HG02970 (cell line): ENCODE measurements around the gene PNPLA7.

Source experiments
- ATAC-seq: cut with Tn5 transposase; IDR thresholded peaks from one replicate; pipeline ENCODE4 v1.9.1; 2021; ENCODE audit warnings: mild to moderate bottlenecking, moderate library complexity, moderate number of reproducible peaks; ENCODE audit not compliant: unreplicated experiment, low FRiP score

Gene PNPLA7

DNA sequence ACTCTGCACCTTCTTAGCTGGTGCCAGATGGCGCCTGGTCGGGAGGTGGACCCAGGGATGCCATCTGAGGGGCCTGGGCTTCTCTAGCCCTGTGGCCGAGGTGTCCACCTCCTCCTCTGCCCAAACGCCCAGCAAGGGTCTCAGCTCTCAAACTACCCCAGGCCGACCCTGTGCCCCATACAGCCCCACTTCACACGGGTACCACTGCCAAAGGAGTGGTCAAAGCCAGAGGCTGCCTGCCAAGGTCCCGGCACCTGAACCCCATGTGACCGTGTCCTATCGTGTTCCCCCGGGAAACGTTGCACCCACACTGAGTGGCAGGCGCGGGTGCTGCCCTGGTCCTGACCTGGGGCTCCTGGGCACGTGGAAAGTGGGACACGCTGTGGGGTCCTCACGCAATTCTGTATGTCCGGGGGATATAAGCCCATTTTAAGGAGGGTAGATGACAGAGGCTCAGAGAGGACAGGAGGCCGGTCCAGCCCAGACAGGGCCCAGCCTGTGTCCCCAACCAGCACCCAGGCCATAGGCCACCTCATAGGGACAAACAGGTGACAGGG lies 111.0 kb downstream of the PNPLA7 start:
- ATAC-seq: no peak

DNA sequence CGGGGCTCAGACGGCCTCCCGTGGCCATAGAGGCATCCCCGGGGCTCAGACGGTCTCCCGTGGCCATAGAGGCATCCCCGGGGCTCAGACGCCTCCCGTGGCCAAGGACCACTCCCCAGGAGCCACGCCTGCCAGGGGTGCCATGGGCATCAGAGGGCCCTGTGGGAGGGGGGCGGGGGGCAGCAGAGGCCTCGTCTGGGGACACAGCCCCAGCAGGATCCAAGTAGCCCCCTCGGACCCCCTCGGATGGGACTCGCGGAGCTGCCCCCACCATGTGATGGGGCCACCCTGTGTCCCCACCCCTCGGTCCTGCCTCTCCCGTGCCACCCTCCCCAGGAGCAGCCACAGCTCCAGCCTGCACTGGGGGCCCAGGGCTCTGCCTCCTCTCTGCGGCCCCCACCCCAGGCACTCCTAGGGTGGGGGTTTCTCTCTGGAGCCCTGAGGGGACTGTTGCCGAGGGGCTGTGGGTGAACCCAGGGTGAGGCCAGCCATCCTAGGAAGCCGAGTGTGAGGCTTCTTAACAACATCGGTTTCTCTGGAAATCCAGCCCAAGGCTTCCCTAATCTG lies 111.5 kb downstream of the PNPLA7 start:
- ATAC-seq: no peak

DNA sequence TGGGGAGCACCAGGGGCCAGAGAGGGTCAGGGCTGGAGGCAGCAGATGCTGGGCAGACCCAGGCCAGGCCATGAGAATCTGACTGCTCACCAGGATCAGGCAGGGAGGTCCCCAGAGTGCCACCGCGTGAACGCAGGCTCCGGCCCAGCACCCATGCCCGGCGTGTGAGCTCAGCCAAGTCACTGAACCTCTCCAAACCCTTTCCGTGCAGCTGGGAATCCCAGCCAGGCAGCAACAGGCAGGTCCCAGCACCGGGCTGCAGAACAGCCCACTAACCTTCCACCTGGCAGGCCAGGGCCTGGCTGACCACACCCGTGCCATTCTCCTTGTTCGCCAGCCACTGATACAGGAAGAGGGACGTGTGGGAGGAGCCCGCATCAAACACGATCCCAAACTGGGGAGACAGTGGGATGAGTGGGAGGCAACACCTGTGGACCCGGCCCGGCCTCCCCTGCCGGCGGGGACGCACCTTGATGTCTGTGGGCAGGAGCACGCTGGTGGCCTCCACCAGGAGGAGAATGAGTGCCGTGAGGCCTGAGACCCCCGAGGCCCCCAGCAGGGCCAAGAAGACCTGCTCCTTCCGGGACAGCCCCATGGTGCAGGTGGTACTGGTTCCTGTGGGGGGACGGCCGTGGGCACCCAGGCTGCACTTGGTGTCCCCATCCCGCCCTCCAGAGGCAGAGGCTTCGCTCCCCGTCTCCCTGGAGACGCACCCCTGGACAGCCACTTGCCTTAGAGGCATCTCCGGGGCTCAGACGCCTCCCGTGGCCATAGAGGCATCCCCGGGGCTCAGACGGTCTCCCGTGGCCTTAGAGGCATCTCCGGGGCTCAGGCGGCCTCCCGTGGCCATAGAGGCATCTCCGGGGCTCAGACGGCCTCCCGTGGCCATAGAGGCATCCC lies 112.3 kb downstream of the PNPLA7 start:
- ATAC-seq: no peak

DNA sequence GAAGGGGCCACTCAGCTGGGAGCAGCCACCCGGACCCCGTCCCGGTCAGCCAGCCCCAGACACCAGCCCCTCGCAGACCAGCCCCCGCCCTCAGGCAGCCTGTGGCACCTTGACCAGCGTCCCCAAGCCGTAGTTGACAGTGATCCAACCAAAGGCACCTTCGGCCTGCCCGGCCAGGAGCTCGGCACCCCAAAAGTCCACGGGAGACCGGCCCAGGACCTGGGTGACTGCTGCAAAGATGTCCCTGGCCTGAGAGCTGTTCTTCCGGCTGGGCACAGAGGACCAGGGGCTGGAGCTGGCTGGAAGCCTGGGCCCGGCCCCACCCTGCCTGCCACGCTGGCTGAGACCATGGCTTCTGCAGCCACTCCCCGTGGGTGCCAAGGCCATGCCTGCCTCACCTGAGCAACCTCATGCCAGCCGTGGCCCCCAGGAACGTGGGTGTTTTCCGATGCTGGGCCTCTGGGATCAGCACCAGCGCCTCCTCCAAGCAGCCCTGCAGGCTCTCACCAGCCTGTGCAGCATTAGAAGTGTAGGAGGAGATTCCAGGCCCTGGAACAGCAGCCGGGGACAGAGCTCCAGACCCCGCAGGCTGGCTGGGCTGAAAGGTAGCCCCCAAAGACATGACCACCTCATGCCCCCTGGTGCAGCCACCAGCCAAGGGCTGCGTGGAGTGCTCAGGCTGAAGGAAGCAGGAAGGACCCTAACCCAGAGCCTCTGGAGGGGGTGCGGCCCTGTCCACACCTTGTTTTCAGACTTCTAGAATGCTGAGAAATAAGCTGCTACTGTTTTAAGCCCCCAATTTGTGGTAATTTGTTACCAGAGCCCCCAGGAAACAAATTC lies 113.2 kb downstream of the PNPLA7 start:
- ATAC-seq: no peak

DNA sequence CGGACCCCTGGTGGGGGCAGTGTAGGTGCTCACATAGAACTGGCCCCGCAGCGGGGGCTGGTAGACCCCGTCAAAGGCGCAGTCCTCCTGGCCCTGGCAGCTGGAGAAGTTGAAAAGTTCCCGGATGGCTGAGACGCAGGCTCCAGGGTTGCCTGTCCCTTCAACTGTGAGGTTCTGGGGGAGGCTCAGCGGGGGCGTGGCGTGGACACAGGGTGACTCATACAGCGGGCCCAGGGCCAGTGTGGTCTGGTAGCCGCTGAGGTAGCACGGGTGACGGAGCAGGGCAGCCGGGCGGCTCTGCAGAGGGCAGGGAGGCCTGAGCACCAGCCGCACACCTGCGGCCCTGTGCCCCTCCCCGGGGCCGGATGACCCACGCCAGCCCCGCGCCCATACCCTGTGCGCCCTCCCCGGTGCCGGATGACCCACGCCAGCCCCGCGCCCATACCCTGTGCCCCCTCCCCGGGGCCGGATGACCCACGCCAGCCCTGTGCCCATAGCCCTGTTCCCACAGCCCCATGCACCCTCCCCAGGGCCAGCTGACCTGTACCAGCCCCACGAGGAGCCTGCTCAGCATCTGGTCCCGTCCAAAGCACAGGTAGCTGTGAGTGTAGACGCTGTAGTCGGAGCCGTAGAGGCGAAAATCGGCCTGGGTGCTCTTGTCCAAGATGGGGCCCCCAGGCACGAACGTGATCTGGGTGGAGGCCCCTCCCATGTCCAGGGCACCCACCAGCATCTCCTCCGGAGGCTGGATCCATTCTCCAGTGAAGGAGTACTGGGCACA lies 114.0 kb downstream of the PNPLA7 start:
- no peak for ATAC-seq

DNA sequence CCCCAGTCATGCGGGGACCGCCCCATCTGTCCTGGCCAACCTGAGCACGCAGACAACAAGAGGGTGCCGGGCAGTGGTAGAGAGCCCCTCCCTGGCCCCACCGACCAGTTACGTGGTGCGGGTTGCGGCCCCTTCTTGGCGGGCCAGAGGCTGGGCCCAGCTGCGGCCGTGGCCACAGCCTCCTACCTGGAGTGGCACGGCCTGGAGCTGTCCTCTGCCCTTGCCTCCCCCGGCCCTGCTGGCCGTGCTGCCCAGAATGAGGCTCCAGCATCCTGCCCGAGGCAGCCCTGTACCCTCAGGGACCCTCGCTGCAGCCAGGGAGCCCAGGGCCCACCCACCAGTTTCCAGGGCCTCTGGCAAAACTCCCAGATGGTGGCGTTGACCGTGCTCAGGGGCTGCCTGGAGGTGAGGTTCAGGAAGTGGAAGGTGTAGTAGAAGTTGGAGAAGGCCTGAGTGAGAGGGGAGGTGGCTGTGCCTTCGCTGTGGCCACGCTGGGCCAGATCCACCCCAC lies 114.8 kb downstream of the PNPLA7 start:
- ATAC-seq: no peak

DNA sequence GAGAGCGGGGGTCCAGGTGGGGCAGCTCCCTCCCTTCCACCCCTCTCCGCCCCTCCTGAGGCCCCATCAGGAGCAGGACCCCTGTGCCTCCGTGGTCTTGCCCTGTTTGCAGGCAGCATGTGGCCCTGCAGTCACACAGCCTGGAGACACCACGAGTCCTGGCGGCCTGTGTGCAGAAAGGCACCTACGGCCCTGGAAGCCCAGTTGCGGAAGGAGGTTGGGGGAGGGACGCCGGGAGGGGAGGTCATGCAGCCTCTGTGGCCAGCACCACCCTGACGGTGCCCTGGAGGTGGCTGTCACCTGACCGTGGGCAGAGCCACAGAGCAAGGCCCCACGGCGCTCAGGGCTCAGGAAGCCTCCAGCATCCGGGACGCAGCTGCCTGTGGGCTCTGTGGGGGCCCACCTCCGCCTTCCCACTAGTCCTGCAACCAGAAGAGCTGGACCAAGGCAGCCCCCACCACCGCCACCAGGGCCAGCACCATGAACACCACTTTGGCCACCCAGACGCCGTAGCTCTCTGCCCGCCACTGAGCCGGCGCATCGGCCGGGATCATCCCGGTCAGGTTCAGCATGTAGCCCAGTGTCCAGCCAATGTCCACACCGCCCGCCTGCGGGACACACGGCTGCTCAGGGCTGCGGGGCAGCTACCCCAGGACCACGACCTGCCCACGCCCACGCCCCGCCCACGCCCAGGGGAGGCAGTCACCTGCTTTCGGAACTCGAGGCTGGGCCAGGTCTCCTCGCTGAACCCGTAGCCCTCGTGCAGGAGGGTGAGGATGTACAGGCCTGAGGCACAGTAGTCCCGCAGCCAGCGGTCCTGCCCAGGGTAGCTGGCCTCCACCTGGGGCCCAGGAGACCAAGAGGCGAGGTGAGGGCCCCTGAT lies 115.5 kb downstream of the PNPLA7 start:
- ATAC-seq: no peak

DNA sequence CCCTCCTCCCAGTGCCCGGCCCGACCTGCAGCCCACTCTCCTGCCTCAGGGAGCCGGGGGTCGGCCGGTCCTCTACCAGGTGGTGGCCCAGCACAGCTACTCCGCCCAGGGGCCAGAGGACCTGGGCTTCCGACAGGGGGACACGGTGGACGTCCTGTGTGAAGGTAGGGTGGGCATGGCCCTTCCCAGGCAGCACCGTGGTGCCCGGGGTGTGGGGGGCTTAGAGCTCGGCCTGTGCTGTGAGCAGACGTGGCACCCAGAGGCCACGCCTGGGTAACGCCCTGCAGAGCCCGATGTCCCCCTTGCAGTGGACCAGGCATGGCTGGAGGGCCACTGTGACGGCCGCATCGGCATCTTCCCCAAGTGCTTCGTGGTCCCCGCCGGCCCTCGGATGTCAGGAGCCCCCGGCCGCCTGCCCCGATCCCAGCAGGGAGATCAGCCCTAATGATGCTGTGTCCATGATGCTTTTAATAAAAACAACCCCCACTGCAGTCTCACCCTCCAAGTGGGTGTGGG lies 116.2 kb downstream of the PNPLA7 start:
- no peak for ATAC-seq

DNA sequence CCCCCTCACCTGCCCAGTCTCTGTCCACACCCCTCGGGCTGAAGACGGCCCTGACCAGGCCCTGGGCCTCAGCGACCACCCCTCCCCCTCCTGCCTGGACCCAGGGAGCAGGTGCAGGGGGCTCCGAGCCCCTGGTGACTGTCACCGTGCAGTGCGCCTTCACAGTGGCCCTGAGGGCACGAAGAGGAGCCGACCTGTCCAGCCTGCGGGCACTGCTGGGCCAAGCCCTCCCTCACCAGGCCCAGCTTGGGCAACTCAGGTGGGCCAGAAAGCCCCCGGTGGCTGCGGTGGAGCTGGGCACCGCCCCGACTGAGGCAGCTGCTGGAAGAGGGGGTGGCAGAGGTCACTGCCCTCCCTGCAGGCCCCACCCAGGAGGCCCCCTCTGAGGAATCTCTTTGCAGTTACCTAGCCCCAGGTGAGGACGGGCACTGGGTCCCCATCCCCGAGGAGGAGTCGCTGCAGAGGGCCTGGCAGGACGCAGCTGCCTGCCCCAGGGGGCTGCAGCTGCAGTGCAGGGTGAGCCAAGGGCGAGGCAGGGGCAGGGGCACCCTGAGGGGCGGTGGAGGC lies 116.8 kb downstream of the PNPLA7 start:
- ATAC-seq: no peak

DNA sequence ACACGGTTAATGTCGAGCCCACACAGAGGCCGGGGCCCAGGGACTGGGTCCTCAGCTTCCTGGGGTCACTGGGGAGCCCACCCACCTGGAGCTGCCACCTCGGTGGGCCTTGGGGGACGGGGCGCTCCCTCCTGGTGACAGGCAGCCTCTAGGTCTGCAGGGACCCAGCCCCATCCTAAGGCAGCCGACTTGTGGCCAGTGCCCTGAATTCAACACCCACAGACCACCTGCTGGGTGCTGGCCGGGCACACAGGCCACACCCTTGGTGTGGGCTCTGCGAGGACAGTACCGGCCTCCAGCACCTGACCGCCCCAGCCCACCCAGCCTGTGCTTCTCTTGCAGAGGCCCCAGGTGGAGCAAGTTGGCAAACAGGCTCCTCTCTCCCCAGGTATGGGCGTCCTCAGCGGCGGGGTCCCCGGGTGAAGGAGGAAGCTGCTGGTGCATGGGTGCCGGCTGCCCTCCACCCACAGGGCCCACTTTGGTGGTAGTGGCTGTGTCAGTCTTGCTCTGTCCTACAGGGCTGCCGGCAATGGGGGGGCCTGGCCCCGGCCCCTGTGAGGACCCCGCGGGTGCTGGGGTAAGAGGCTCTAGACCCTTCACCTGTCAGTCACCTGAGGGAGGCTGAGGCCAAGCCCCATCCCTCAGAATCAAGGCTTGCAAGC lies 117.4 kb downstream of the PNPLA7 start:
- no peak for ATAC-seq

DNA sequence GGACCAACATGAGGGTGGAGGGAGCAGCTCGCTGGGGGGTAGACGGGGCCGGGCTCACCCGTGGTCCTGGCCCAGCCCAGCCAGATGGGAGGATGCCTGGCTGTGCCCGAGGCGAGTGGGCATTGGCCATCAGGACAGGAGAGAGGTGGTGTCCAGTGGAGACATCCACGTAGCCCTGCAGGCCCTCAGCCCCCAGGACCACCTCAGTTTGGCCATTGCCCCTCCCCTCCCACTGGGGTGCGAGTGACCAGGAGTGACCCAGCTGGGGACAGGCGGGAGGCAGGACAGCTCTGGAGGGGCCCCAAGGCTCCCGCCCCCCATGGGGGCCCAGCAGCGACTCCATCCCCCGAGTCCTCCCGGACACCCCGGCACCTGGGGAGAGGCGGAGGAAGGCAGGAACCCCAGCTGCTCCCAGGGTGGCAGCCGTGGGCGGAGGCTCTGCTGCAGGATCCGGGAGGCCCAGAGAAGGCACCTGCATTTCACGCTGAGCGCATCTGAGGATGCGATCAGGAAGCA lies 118.7 kb downstream of the PNPLA7 start:
- ATAC-seq: no peak

DNA sequence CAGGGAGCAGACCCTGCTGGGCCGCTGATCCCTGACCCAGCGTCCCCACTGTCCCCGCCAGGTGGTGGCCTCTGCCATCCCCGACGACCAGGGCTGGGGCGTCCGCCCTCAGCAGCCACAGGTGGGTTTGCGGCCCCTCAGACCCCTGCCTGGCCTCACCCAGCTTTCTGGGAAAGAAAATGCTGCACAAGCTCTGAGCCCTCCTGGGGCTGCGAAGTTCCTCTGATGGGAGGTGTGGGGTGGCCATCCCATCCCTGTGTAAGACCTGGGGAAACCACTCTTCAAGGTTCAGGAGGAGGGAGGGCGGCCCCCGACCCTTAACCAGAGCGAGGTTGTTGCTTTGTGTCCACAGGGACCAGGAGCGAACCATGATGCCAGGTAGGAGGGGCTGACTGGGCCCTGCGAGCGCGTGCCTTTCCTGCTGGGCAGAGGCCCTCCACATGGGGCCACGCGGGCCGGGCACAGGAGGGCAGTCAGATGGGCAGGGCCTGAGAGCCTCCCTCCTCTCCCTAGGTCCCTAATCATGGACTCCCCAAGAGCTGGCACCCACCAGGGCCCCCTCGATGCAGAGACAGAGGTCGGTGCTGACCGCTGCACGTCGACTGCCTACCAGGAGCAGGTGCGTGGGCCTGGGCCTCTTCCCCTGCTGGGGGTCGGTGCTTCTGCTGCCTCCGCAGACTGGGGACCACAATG lies 119.3 kb downstream of the PNPLA7 start:
- no peak for ATAC-seq

DNA sequence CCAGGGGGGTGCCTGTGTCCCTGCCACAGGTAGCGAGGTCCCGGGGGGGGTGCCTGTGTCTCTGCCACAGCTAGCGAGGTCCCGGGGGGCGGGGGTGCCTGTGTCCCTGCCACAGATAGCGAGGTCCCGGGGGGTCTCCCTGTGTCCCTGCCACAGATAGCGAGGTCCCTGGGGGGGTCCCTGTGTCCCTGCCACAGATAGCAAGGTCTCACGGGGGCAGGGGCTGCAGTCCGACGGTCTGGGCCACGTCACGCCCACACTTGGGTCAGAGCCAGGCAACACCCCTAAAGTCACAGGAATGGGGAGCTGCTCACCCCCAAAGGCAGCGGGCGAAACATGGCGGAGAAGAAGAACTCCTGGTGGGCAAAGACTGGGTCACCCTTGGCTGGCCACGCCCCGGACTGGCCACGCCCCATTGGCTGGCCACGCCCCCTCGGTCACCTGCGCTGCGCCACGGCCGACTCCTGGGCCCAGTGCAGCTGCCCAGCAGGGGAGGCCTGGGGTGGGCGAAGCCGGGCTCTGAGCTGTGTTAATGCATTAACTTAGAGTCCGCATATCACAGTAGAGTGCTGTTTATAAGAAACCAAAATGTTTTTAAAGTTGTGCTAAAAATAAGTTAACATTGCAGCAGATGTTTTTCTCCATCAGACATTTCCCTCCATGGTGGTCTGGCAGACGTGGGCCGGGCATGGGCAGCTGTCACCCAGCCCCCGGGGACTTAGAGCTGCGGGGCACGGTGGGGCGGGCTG lies 120.1 kb downstream of the PNPLA7 start:
- ATAC-seq: no peak

DNA sequence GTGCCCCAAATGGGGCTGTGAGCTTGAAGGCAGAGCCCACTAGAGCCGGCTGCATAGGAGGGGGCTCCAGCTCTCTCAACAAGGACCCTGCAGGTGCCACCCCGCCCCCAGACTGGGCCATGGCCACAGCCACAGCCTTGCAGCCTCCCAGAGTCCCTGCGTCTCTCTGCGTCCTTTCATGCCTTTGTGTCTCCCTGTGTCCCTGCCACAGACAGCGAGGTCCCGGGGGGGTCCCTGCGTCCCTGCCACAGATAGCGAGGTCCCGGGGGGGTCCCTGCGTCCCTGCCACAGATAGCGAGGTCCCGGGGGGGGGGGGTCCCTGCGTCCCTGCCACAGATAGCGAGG lies 120.7 kb downstream of the PNPLA7 start:
- ATAC-seq: no peak

DNA sequence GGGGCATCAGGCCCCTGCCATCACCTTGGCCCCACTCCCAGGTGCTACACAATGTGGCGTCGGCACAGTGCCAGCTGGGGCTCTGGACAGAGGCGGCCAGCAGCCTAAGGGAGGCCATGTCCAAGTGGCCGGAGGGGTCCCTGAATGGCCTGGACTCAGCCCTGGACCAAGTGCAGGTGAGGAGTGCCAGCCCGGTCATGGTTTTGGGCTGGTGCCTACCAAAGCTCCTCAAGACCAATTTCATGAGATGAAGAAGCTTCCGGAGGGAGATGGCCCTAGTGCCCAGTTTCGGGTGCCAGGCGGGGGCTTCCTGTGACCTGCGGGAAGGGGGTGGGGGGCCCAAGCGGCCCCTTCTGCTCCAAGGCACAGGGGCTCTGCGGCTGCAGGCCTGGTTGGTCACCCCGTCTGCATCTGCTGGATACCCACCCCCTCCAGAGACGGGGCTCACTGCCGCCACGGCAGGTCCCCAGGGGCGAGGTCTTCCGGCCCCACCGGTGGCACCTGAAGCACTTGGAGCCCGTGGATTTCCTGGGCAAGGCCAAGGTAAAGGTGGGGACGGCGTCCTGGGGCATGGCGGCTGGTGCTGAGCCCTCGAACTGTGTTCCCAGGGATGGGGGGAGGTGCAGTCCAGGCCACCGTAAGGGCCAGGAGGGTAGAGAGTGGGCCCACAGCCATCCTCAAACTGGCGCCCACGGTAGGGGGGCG lies 121.2 kb downstream of the PNPLA7 start:
- ATAC-seq: no peak

DNA sequence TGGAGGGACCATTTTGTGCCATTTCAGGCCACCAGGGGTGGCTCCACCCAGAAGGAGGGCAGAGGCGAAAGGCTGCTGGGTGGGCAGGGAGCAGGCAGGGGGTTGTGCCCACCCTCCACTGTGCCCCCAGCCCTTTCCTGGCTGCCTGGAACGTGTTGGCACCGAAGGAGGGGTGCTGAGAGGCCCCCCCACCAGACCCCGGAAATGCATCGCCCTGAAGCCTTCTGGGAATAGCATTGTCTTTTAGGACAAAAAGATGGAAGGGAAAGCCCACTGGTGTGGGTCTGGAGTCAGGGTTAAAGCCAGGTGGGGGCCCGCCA lies 121.9 kb downstream of the PNPLA7 start:
- no peak for ATAC-seq
